NCI-H774 (cell line): Measurements from ENCODE around the gene TTLL13.
"Not testable (repeated sequence)": the region's sequence is repeated elsewhere in the genome, so short reads cannot be mapped to it uniquely, and the experiment has no call there.

Experiments
- DNase-seq: peaks from one replicate; lab custom pipeline; 2025; lab: John Stamatoyannopoulos, UW

Gene TTLL13

DNA sequence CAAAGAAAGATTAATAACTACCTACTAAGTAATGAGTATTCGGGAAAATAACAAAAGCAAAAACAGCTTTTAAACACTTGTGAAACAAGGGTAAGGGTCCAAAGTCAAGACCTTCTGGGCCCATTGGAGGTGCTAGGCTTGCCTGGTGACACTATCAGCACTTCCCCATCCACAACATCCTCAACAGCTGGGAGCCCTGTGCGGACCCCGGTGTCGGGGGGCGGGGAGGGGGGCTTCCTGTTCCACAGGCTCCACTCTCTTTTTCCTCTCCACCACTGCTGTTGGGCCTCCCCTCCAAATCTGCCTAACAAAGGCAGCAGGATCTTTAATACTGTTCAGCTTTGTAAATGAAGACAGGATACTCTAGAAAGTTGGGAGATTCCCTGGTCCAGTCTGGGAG is 37.7 kb downstream of the TTLL13 start:
- DNase-seq: no peak

- DNase-seq: no peak
These were observed 38.6 kb downstream of the TTLL13 start for GRCh38 chr15:90287946-90288345.

- DNase-seq: peak; percentile 66
These were observed 42.5 kb downstream of the TTLL13 start for GRCh38 chr15:90291679-90292356.

DNA sequence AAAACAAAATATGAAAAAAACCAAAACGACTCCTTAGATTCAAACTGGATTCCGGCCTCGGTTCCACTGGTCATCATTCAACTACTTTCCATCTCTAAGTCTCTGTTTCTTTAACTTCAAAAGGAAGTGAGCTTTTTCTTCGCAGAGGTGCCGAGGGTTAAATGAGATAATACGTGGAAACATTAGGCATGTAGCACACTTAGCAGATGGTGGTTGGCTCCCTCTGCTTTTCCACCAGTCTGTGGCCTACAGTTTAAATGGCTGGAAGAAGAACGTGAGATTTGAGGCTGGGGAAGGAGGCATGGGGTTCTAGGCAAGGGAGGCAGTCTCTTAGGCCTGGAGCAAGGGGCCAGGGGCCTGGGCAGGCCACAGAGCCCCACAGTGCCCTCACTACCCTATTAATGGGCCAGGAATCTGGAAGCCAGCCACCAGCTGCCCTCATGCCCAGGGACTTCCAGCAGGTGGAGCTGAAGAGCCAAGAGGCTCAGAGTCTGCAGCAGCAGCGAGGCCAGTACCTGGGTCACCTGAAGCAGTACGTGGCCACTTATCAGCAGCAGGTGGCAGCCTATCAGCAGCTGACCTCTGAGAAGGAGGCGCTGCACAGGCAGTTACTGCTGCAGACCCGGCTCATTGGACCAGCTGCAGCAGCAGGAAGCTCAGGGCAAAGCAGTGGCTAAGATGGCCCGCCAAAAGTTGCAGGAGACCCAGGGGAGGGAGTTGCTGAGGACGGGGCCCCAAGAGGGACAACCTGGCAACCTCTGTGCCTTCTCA is 43.9 kb downstream of the TTLL13 start:
- DNase-seq: peak; percentile 95

GRCh38 chr15:90294159-90294558 is 44.8 kb downstream of the TTLL13 start:
- DNase-seq: no peak

DNA sequence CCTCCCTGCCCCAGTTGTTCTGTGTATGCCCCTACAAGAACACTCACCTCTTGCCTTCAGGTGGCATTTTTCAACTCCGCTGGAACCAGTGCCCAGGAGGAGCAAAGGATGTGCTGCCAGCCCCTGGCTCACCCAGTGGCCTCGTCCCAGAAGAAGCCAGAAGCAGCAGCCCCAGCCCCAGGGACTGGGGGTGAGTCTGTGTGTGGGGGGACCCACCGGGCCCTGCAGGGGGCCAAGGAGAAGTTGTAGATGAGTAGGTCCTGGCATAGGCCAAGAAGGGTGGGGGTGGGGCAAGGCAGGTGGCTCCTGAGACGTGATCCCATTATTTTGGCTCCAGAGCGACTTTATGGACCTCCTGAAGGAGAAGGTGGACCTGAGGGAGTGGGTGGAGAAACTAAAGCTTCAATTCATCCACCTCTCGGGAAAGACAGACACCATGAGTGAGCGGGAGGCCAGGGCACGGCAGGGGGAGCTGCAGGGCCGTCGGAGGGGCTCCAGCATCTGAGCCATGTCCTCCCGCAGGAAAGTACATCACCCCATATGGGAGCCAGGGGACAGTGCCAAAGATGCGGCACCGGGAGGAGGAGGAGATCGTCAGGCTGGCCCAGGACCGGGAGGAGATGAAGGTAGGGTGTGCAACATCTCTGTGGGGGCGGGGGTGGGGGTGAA is 45.4 kb downstream of the TTLL13 start:
- no peak for DNase-seq

DNA sequence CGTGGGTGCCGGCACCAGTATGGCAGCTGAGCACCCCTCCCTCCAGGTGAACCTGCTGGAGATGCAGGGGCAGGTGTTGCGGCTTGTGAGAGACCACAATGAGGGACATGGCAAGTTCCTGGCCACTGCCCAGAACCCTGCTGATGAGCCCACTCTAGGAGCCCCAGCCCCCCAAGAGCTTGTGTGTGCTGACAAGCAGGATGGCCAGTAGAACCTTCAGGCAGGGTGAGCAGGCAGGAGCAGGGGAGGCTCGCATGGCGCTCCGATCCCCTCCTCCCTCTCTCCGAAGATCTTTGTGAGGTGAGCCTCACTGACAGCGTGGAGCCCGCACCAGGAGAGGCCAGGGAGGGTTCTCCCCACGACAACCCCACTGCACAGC is 45.9 kb downstream of the TTLL13 start:
- DNase-seq: no peak

DNA sequence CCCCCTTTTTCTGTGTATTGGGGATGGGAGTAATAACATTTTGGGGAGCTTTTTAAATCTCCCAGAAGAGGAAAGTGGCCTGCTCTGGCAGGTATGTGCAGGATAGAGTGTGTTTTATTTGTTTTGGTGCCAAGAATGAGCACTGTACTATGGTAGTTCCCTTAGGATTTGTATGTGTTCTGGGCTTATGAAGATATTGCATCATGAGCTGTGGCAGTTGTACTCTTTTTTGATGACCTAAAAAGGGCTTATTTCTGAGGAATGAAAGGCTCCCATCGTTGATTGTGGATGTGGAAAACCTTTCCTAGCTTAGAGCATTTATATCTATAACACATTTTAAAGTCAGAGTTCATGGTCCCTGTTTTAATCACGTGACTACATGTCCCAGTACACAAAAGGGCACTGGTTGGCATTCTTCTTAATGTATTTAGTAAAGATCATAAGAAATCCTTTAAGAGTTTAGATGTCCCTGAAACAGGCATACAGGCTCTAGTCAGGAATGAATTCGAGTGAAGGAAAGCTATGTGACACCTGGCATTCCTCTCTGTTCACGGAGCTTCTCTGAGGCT is 47.0 kb downstream of the TTLL13 start:
- not testable (repeated sequence) for DNase-seq

GRCh38 chr15:90297021-90297420 is 47.7 kb downstream of the TTLL13 start:
- DNase-seq: no peak

- no peak for DNase-seq
These were observed 51.2 kb downstream of the TTLL13 start for GRCh38 chr15:90300541-90300940.

DNA sequence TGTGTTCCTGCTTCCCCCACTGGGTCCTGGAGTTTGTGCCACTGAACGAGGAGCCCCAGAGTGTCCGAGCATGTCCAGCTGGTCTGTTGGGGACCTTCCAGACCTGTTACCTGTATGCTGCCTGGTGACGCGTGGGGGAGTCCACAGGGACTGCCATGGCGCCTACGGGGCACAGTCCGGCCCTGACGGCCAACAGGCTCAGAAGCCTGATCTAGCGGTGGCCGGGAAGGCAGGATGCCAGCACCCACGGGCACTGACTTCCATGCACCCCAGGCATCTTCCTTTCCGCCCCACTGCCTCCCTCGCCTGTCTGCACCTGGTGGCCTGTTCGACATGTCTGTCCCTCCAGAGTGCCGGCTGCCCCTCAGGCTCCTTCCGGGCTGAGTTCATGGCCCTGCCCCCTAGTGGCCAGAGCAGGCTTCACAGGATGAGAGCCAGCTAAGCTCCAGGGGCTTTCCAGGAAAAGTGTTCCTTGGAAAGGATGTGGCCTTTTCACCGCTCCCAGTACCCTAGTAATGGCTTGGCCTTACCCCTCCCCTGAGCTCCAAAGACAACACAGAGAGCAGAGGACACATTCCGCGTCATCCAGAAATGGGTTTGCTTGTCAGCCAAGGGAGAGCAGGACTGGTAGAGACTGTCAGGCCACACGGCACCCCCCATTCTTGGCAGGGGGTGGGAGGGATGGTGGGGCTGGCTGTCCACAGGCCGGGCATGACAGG is 51.8 kb downstream of the TTLL13 start:
- DNase-seq: peak; percentile 2

GRCh38 chr15:90301707-90302300 is 52.4 kb downstream of the TTLL13 start:
- DNase-seq: no peak

DNA sequence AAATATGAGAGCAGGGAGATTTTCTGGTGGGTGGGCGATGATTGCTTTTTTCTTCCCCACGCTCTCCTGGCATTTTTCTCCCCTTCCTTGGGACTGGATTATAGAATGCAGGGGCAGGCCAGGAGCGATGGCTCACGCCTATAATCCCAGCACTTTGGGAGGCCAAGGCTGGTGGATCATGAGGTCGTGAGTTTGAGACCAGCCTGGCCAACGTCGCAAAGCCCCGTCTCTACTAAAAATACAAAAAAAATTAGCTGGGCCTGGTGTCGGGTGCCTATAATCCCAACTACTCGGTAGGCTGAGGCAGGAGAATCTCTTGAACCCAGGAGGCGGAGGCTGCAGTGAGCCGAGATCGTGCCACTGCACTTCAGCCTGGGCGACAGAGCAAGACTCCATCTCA is 56.0 kb downstream of the TTLL13 start:
- not testable (repeated sequence) for DNase-seq

- no peak for DNase-seq
These were observed 56.6 kb downstream of the TTLL13 start for GRCh38 chr15:90305932-90306331.

DNA sequence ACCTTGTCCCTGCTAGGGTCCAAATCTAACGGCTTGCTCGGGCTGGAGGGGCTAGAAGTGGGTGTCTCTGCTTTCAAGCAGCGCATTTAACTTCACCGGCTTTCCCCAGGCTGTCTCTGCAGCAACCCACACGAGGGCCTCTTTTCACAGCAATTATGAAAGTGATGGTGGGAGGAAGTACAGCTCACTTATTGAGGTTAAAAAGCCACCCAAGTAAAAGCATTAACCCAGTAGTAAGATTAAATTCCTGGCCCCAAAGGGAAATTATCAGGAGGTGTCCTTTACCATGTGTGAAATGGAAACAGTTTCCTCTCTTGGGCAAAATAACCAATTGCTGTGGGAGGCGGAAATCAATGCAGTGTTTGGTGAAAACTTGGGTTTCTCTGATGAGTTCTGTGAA is 57.2 kb downstream of the TTLL13 start:
- no peak for DNase-seq

DNA sequence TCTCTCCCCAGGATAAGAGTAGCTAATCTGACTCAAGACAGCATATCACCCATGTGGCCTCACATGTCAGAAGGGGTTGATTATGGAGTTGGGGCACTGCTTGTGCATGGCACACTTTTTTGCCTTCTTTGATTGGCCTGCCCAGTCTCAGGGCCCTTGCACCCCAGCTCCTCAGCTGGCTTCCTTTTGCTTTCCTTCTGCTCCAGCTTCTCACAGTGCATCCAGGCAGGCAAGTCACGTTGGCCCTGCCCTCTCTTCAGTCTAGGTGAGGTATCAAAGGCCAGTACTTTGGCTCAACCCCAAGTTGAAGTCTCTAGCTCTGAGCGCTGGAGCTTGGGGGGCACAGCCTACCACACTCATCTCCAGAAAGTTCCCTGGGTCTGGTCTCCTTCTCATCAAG is 58.3 kb downstream of the TTLL13 start:
- DNase-seq: no peak

DNA sequence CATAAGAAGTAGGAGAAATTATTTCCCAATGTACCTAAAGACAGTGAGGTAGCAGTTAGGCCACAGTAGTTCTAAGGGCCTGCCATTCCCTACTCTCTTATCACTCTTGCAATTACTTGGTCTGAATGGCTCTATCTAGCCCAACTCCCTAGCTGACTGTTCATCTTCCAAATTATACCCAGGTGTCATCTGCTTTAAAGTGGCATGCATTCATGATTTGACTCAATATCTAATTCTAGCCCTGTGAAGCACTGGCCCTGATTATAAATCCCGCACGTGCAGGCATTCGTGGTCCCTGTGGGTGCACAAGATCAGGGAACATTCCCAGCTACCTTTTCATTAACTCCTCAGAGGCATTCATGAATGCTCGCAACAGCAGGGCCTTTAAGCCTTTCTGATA is 59.7 kb downstream of the TTLL13 start:
- no peak for DNase-seq
